HG02623 (cell line): ENCODE data around the gene KIAA1210.

Experiments used
- ATAC-seq: cut with Tn5 transposase; IDR thresholded peaks from one replicate; pipeline ENCODE4 v1.9.1; 2021; ENCODE audit warnings: moderate library complexity; ENCODE audit not compliant: unreplicated experiment

Gene KIAA1210

GRCh38 chrX:119127650-119128049, at the start of gene KIAA1210:
KIAA1210 (minus strand) TSS chrX:119127812; CDS start chrX:119123642, 4,170 bp downstream.
- no peak for ATAC-seq

GRCh38 chrX:119177278-119177677, 49.7 kb upstream of the KIAA1210 start:
- no peak for ATAC-seq

- no peak for ATAC-seq
Observed at GRCh38 chrX:119174900-119175299, 47.3 kb upstream of the KIAA1210 start.

DNA sequence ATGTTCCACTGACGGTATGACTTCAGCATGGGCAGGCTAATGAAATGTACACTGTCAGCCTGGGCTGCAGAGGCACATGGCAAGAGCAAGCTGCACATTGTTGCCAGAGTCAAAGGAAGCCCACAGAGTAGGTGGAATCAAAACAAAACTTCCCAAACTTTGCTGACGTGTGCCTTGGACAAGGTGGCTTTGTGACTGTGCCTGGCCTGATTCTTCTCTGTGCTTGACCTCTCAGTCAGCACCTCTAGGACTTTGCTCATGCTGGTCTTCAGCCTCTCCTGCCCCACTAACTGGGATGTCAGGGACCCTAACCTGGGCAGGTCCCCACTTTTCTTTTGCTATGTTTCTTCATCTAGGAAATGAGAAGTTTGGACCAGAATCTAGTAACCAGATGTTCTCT, 40.5 kb upstream of the KIAA1210 start:
- ATAC-seq: no peak

DNA sequence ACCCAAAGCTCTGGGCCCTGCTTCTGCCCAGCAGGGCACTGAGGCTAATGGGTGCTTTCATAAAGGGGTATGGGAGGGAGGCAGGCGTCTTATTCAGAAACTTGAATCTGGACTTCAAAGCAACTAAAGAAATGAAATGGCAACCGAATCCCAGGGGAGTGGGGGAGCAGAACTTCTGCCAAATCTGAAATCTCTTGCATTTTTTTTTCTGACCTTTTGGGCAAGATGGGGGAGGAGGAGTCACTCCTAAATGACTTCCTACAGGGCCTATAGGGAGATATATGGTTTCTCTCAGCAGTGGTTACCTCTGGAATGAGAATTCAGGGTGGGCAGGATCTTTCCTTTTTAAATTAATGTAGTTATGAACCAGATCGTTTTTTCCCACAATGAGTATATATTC, 30.6 kb upstream of the KIAA1210 start:
- ATAC-seq: no peak

GRCh38 chrX:119156241-119156640, 28.6 kb upstream of the KIAA1210 start:
- ATAC-seq: no peak

GRCh38 chrX:119155416-119156035, 27.9 kb upstream of the KIAA1210 start:
- ATAC-seq: no peak

- ATAC-seq: no peak
Observed at GRCh38 chrX:119151051-119151380, 23.4 kb upstream of the KIAA1210 start.

DNA sequence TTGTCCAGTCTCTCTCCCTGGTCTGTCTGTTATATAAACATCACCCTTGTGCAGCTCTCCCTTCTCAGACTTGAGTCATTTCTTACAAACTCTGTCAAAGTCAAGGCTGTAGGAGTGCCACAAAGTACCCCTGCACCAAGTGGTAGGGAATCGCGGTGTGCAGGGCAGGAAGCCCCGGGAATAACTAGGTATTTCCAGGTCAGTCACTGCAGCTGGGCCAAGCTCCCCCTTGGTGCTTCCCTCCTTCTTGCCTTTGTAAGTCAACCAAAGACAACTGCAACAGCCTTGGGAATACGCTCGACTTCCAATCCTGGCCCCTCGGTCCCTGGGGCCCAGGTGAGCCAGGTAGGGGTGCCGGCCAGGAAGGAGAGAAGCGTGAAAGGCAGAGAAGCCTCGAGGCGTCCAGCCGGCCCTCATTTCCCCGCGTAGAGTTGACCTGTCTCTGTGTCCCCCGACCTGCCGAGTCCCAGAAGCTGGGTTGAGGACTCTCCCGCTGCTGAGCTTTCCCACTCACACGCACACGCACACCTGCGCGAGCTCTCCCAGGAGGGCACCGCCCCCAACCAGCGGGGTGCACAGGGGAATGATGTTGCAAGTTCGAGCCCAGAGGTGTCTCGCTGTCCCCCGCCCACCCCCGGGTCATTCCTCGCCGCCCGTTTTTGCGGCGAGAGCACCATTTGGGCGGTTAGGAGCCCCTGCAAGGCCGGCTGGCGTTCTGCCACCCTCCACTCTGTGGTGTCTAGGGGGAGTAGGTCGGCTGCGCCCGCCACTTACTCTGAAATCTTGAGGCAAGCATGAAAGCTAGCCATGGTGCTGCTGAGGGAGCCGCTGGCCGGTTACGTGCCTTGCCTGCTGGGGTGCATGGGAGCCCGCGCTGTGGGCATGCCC, 22.8 kb upstream of the KIAA1210 start:
- no peak for ATAC-seq

GRCh38 chrX:119147486-119147885, 19.9 kb upstream of the KIAA1210 start:
- ATAC-seq: no peak

DNA sequence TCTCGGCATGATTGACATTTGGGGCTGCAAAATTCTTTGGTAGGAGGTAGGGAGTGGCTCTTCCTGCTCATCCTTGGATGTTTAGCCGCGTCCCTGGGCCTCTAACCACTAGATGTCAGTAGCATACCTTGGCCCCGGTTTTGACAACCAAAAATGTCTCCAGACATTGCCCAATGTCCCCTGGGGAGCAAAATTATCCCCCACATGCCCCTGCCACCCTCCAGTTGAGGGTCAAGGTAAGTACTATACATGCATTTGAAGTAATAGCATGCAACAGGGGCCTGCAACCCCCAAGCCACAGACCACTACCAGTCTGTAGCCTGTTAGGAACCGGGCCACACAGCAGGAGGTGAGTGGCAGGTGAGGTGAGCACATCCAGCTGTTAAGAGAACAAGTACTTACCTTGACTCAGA, 17.6 kb upstream of the KIAA1210 start:
- no peak for ATAC-seq

- no peak for ATAC-seq
Observed at GRCh38 chrX:119134466-119134865, 6.9 kb upstream of the KIAA1210 start.

GRCh38 chrX:119132961-119133360, 5.3 kb upstream of the KIAA1210 start:
- ATAC-seq: no peak

- no peak for ATAC-seq
Observed at GRCh38 chrX:119132316-119132715, 4.7 kb upstream of the KIAA1210 start.

- ATAC-seq: no peak
Observed at GRCh38 chrX:119130911-119131310, 3.3 kb upstream of the KIAA1210 start.

DNA sequence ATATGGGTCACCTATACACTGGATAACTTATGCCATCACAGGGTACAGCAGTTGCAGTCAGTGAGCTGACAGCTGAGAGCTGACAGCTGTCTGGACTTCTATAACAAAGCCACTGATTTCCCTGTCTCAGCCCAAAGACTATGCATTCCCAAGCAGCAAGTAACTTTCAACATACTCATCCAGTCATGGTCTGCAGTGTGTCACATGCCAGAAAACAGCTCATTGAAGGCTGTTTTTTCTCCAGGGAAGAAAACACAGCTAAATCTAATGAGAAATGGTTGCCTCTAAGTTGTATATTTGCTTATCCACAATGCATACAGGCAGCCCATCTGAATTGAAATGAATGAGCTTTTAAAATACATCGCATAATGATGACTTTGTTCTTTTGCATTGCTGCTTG, 6.3 kb downstream of the KIAA1210 start:
- no peak for ATAC-seq

GRCh38 chrX:119118780-119119395, 8.7 kb downstream of the KIAA1210 start:
- no peak for ATAC-seq

DNA sequence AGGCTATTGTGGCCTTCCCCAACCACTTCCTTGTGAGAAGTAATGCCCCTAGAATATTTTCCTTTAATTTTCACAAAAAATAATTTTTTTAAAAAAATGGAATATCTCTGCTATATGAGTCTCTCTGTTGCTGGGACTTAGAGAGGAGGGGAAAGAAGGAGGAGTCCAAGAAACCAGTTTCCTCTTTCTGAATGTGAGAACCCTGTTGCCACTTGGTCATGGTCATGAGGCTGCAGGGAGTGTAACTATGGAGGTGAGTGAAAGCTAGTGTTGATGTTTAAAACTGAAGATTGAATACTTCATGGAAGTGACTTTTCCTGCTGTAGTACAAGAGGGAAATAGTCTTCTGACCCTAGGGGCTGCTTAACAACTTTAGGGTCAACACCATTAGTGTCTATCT, 20.4 kb downstream of the KIAA1210 start:
- ATAC-seq: no peak

DNA sequence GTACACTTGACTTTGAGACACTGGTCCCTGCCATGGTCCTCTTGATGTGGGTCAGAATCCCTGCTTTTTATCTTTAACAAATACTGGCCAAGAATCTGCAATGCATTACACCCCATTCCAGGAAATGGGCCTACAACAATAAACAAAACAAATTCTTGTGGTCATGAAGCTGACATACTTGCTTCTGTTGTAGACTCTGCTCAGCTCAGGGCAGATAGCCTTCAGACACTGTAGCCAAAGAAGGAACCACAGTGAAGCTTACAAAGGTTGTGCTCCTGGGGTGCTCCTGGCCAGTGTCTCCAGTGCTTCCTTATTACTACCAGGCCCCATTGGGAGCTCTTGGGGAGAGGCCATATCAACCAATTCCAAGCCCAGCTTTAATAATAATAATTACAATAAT, 21.8 kb downstream of the KIAA1210 start:
- no peak for ATAC-seq

GRCh38 chrX:119101168-119101567, 26.4 kb downstream of the KIAA1210 start:
- ATAC-seq: no peak

DNA sequence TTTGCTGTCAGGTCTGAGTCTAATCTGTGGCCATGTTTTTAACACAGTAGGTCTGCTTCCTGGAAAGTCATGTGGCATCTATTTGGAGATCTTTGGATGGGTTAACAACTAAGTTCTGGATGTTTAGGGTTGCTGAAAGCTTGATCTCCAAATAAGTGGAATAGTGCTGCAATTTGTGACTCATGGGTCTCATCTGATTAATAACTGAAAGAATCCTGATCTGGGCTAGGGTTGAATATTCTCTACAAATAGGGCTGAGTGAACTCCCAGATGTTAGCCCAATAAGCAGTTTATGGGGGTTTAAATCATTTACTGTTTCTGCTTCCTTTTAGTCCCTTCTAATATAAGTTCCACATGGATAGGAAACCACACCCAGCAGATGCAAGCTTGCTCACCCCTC, 31.7 kb downstream of the KIAA1210 start:
- ATAC-seq: no peak

GRCh38 chrX:119094819-119095218, 32.8 kb downstream of the KIAA1210 start:
- ATAC-seq: no peak
